Cardiac muscle cell (in vitro differentiated cells and primary cell): ENCODE measurements around the gene EFNB1. TPM values are rescaled to one million over a fixed set of nuclear protein-coding genes. Genes with fewer than 3 reads are reported as not detected.

Experiments
- DNase-seq, 2 donors: peaks; one replicate each; pipeline versions ENCODE4 v3.0.0 to v3.0.0-alpha.2; 2010 to 2017; ENCODE audit warnings: low read depth in 1 of 2, low spot score in 1 of 2
- H3K27ac ChIP-seq: fragments of 200-600 bp; sonication (generic); 2 replicates; pipeline ENCODE4 v1.5.1; 2016
- H3K27me3 ChIP-seq: fragments of 200-600 bp; sonication (generic); 2 replicates; pipeline ENCODE4 v1.6.0; 2016; ENCODE audit warnings: control low read depth
- H3K36me3 ChIP-seq: fragments of 200-600 bp; sonication (generic); 2 replicates; pipeline ENCODE4 v1.5.1; 2016; ENCODE audit warnings: control low read depth
- H3K4me1 ChIP-seq: fragments of 200-600 bp; sonication (generic); 2 replicates; pipeline ENCODE4 v1.8.1; 2017; ENCODE audit warnings: low read depth, mild to moderate bottlenecking, mixed run types
- H3K4me3 ChIP-seq: fragments of 200-600 bp; sonication (generic); 2 replicates; pipeline ENCODE4 v1.5.1; 2016; ENCODE audit warnings: mild to moderate bottlenecking
- H3K9me3 ChIP-seq: fragments of 200-600 bp; sonication (generic); 2 replicates; pipeline ENCODE4 v1.5.1; 2017; ENCODE audit warnings: low read depth, mild to moderate bottlenecking, control low read depth
- polyA plus RNA-seq: library from polyadenylated mRNA; unstranded; fragments of >200 nt; fragmentation: Nextera tagmentation; extraction: Ambion mirVana; gene quantifications from 2 replicates; pipeline ENCODE4 v1.2.1, GENCODE V29; 2016
- total RNA-seq: library from RNA; depleted of rRNA; stranded (reverse); fragments of >200 nt; gene quantifications from 2 replicates; pipeline ENCODE4 v1.2.3, GENCODE V29; 2016
- TF ChIP-seq, protein P1 (sequence below): IDR thresholded peaks from 2 replicates; pipeline ENCODE4 v1.5.1; 2012; ENCODE audit warnings: low read depth, mild to moderate bottlenecking, low read length

Gene EFNB1
- total and polyA plus RNA-seq, 2 experiments from 2014 or later = 27.2 to 43.6 TPM

DNA sequence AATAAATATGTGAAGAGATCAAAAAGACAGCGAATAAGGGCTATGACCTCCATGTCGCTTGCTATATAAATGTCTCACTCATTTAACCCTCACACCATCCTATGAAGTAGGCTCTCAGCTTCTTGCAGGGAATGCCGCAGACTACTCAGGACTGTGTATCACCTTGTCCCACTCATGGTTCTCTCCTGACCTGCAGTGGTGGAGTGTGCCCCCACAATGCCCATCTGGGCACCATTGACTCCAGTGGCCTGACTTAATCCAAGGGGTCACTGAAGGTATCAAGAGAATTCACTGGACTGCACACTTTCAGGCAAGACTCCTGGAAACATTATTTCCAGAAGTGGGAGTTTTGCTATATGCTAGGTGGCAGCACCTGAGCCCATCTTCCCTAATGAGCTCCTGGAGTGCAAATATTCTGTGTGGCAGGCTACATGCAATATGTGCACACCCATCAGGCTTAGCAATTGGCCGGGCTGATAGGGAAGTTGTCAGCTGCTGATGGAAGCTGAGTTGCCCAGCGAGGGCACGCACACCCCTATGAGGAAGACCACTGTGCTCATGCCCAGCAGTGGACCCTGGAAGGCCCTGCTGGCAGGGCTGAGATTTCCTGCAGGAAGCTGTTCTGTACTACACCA lies 8.2 kb upstream of the EFNB1 start:
- TF ChIP-seq, protein P1, sequence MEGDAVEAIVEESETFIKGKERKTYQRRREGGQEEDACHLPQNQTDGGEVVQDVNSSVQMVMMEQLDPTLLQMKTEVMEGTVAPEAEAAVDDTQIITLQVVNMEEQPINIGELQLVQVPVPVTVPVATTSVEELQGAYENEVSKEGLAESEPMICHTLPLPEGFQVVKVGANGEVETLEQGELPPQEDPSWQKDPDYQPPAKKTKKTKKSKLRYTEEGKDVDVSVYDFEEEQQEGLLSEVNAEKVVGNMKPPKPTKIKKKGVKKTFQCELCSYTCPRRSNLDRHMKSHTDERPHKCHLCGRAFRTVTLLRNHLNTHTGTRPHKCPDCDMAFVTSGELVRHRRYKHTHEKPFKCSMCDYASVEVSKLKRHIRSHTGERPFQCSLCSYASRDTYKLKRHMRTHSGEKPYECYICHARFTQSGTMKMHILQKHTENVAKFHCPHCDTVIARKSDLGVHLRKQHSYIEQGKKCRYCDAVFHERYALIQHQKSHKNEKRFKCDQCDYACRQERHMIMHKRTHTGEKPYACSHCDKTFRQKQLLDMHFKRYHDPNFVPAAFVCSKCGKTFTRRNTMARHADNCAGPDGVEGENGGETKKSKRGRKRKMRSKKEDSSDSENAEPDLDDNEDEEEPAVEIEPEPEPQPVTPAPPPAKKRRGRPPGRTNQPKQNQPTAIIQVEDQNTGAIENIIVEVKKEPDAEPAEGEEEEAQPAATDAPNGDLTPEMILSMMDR = no peak
- Histone ChIP-seq H3K27me3 (no peaks in the 10 kb centered on the region), H3K27ac (no peak overlapping the region), H3K36me3 (no peaks in the 10 kb centered on the region), H3K4me1 (no peaks in the 10 kb centered on the region), H3K9me3 (no peaks in the 10 kb centered on the region), H3K4me3 (no peak overlapping the region)
- no peak for DNase-seq

DNA sequence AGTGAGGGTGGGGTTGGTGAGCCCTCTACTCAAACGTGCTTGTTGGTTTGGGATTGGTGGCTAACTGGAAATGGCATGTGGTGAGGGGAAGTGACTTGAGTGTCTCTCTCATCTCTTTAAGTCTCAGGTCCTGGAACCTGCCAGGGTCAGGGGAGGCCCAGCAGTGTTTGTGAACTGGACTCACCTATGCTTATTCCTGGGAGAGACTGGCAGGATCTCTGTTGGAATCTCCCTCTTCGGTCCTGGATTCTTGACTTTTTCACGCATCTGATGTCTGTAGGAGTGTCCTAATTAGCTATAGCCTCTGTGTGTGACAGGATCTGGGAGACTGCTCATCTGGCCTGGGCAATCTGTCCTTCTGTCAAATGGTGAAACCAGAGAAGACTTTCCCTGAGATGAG lies 7.2 kb upstream of the EFNB1 start:
- Histone ChIP-seq H3K4me1 (no peaks in the 10 kb centered on the region), H3K36me3 (no peaks in the 10 kb centered on the region), H3K4me3 (no peak overlapping the region), H3K27me3 (no peaks in the 10 kb centered on the region), H3K27ac (no peak overlapping the region), H3K9me3 (no peaks in the 10 kb centered on the region)
- TF ChIP-seq, protein P1 = no peak
- DNase-seq = no peak

DNA sequence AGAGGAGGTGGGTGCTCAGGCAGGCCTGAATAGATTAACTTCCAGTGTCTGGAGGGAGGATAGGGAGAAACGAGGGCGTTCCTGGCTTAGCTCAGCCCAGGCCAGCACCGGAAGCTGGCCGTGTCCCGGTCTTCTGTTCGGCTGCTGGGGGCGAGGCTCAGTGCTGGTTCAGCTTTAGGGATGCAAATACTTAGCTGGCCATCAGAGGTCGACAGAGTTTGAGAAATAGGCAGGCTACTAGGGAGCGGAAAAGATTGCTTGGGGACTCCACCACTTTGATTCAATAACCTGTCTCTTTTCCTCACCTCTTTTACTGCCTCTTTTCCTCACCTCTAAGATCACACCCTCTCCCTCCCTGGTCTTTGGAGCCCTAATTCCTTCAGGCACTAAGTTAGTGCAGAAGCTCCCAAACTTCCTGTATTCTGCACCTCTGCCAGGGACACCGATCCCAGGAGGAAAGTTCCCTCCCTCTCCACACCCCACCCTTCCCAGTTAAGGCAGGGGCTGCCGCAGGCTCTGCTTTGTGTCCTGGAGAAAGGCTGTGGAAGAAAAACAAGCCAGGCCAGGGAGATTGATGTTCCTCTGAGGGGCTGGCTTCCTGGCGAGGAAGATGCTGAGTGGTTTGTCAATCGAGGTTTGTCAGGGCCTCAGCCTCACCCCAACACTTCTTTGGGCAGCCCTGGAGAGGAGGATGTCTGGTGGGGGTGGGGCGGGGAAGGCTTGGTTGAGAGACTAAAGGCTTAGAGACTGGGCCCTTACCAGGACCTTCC lies 6.0 kb upstream of the EFNB1 start:
- Histone ChIP-seq H3K4me3 (no peak overlapping the region), H3K9me3 (no peaks in the 10 kb centered on the region), H3K4me1 (no peaks in the 10 kb centered on the region), H3K36me3 (no peaks in the 10 kb centered on the region), H3K27me3 (no peaks in the 10 kb centered on the region), H3K27ac (no peak overlapping the region)
- TF ChIP-seq, protein P1 = peak; percentile 65
- peak; percentile 59 to 81 for DNase-seq

DNA sequence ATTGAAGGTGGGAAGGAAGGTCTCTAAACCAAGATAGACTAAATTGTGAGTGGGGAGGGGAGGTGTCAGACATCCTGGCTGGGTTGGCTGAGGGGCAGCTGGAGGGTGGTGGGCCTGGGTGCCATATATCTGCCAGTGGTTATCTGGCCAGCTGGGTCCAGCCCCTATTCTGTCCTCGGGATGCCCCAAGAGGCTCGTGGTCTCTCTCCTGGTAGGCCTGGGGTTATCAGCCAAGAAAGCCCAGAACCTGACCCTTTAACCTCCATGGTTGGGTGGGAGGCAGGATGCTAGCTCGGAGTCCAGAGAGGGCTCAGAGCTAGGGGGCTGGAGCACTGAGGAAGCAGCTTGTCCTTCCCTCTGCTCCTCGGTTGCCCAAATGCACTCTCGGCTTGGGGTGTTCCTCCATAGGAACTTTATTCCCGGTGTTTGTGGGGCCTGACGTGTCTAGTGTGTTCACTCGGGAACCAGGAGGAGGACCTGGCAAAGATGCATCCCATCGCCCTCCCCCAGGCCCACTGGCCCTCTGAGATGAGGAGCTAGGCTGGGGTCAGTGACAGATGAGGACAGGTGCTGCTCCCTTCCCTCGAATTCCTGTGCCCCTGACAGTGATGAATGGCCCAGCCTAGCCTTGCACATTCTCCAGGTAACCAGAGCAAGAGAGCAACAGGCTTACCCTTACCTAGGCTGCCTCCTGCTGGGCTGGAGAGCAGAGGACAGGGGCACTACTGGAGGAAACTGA lies 5.2 kb upstream of the EFNB1 start:
- H3K4me1 ChIP-seq = no peaks in the 10 kb centered on the region
- TF ChIP-seq, protein P1 = no peak
- no peak overlapping the region for H3K27ac ChIP-seq
- H3K9me3 ChIP-seq = no peaks in the 10 kb centered on the region
- H3K4me3 ChIP-seq = no peak overlapping the region
- H3K36me3 ChIP-seq = no peaks in the 10 kb centered on the region
- DNase-seq = no peak
- H3K27me3 ChIP-seq = no peaks in the 10 kb centered on the region

DNA sequence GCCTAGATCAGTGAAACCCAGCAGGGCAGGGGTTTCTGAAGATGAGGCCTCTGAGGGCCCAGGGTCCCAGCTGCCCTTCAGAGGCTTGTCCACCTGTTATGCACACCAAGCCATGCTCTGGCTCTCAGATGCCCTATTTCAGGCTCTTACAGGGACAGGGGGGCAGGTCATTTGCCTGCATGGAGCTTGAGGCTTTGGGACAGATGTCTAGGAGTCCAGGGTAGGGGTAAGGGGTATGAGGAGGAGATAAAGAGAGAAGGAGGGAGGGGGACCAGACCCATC lies 4.7 kb upstream of the EFNB1 start:
- no peaks in the 10 kb centered on the region for H3K4me1 ChIP-seq
- no peaks in the 10 kb centered on the region for H3K9me3 ChIP-seq
- H3K4me3 ChIP-seq = no peak overlapping the region
- H3K27me3 ChIP-seq = no peaks in the 10 kb centered on the region
- TF ChIP-seq, protein P1 = no peak
- DNase-seq = no peak
- no peak overlapping the region for H3K27ac ChIP-seq
- H3K36me3 ChIP-seq = no peaks in the 10 kb centered on the region
